OCI-LY3 (cell line): ENCODE data around the gene RC3H2.

Experiments
- CTCF ChIP-seq: fragments of 200-600, 300-600 bp; sonication (generic); IDR thresholded peaks from 2 replicates; pipeline ENCODE4 v1.5.1; 2014; ENCODE audit warnings: antibody characterized with exemption, low read length, low read depth
- EZH2phosphoT487 ChIP-seq: fragments of 200-600 bp; shearing (Covaris generic); IDR thresholded peaks from 2 replicates; pipeline ENCODE4 v1.6.1; 2018; ENCODE audit warnings: antibody characterized with exemption, mixed run types, low read depth

- TF ChIP-seq CTCF (no peak), EZH2phosphoT487 (no peak)
These were observed 89.6 kb downstream of the RC3H2 start for GRCh38 chr9:122815544-122815943.
